G401.6 (cell line): ENCODE measurements around the gene OGFRL1.

ENCODE experiments used
- FAIRE-seq: peaks from 2 replicates; lab custom pipeline; 2012; peaks lifted over from hg19 to GRCh38; lab: Jason Lieb, UNC

OGFRL1 gene

GRCh38 chr6:71287038-71287437 is 1.6 kb upstream of the OGFRL1 start:
- FAIRE-seq = no peak

- FAIRE-seq = no peak
Measured at GRCh38 chr6:71287926-71288227, 734 bp upstream of the OGFRL1 start.

- FAIRE-seq = no peak
Measured at GRCh38 chr6:71289039-71289801, 609 bp downstream of the OGFRL1 start.

GRCh38 chr6:71289802-71290175 is 1.2 kb downstream of the OGFRL1 start:
- no peak for FAIRE-seq

- no peak for FAIRE-seq
Measured at GRCh38 chr6:71290611-71291010, 2.0 kb downstream of the OGFRL1 start.

GRCh38 chr6:71292001-71292400 is 3.4 kb downstream of the OGFRL1 start:
- FAIRE-seq = no peak

GRCh38 chr6:71294121-71294523 is 5.5 kb downstream of the OGFRL1 start:
- no peak for FAIRE-seq

GRCh38 chr6:71298459-71298858 is 9.8 kb downstream of the OGFRL1 start:
- no peak for FAIRE-seq

- no peak for FAIRE-seq
Measured at GRCh38 chr6:71299541-71300470, 11.2 kb downstream of the OGFRL1 start.

- FAIRE-seq = no peak
Measured at GRCh38 chr6:71300561-71301168, 12.1 kb downstream of the OGFRL1 start.

- no peak for FAIRE-seq
Measured at GRCh38 chr6:71301546-71301945, 12.9 kb downstream of the OGFRL1 start.

GRCh38 chr6:71309656-71310055 is 21.0 kb downstream of the OGFRL1 start:
- no peak for FAIRE-seq

- no peak for FAIRE-seq
Measured at GRCh38 chr6:71310261-71310660, 21.6 kb downstream of the OGFRL1 start.

GRCh38 chr6:71312089-71312488 is 23.5 kb downstream of the OGFRL1 start:
- no peak for FAIRE-seq

GRCh38 chr6:71317441-71317840 is 28.8 kb downstream of the OGFRL1 start:
- no peak for FAIRE-seq

- no peak for FAIRE-seq
Measured at GRCh38 chr6:71320041-71320440, 31.4 kb downstream of the OGFRL1 start.

GRCh38 chr6:71321314-71321713 is 32.7 kb downstream of the OGFRL1 start:
- FAIRE-seq = no peak

GRCh38 chr6:71324194-71324785 is 35.7 kb downstream of the OGFRL1 start:
- FAIRE-seq = no peak

GRCh38 chr6:71326611-71327010 is 38.0 kb downstream of the OGFRL1 start:
- FAIRE-seq = no peak

- no peak for FAIRE-seq
Measured at GRCh38 chr6:71330501-71330900, 41.9 kb downstream of the OGFRL1 start.

- FAIRE-seq = no peak
Measured at GRCh38 chr6:71332012-71332411, 43.4 kb downstream of the OGFRL1 start.

- FAIRE-seq = no peak
Measured at GRCh38 chr6:71333050-71333449, 44.4 kb downstream of the OGFRL1 start.

GRCh38 chr6:71333697-71334096 is 45.1 kb downstream of the OGFRL1 start:
- no peak for FAIRE-seq
